ENCODE data around the gene SCEL.

The SCEL gene

DNA sequence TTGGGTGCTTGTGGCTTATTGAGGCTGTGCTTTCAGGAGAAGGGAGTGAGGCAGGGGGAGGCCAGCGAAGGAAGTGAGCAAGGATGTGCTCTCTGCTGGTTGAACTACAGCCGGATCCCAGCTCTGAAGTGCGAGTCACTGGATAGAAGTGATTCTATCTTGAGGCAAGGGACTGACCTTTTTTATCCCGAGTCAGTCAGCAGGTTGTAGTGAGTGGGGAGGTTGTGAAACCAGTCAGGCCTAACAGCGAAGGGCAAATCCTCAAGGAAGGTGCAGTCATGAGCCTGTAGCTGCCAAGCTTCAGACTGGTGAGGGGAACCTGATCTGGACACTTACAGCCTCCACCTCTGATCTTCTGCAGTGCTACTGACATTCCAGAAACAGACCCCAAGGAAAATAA, 18.6 kb downstream of the SCEL start:
- no peak for DNase-seq (ENCODE audit: low read depth in 4 of 4, low spot score in 1 of 4)

DNA sequence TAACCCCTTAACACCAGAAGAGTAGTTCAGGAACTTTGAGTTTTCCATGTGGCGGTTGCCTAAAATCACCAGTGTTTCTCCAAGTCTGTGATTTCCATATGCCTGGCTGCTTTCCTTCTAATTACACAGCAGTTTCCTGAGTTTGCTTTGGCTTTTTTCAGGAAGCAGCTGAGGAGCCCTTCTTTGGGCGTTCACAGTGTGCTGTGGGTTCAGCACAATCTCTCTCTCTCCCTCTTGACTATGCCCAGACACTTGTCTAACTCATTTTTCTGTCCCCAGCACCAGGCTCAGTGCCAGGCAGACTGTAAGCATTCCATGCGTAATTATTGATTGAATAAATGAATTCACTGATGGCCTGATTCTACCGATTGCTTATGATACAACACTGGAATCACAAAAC, 19.7 kb downstream of the SCEL start:
- no peak for DNase-seq (ENCODE audit: low read depth in 4 of 4, low spot score in 1 of 4)

DNA sequence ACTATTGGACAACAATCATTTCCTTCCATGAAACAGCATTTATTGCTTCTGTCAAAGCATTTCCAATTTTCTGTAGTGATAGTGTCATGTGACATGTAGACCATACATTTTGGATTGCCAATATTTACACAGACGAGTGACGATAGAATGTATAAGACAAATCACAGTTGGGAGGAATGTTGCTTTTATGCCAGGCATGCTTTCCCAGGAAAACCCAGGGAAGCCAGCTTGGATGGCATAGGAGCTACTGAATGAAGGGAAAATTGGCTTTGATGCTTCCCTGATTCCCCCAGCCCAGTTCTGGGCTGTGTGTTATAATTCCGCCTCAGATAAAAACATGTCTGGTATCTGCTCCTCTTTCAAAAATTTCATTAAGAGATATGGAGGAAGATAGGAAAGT, 22.5 kb downstream of the SCEL start:
- no peak for DNase-seq (ENCODE audit: low read depth in 4 of 4, low spot score in 1 of 4)

DNA sequence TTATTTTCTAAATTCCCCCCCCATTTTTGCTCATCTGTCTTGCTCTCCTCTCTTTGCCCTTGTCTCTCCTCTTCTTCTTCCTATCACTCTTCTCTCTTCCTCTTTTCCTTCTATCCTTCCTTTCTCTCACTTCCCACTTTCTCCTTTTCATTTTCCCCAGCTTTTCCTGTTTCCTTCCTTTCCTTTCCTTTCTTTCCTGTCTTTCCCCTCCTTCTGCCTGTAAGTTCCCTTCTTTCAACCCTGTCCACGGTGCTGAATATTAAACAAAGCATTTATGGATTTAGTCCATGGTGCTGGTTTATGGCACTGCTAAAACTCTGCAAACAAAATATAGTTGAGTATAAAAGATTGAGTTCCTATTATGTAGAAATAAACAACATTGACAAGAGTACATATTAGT, 27.6 kb downstream of the SCEL start:
- DNase-seq (ENCODE audit: low read depth in 4 of 4, low spot score in 1 of 4), result no peak

DNA sequence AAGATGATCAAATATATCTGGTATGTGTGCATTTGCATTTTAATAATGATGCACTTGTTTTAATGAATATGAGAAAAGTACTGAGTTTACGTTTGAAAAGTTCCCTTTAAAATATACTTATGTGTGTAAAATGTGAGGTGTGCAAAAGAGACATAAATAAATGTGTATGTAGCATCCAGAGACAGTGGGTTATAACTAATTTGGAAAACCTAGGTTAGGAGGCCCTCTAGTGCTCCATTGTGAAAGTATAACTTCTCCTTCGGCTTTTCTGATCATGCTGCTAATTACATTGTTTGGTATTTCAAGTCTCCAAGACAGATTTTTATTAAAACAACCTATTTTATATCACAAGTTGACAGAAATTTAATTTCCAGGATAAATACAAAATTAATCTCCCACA, 30.1 kb downstream of the SCEL start:
- no peak for DNase-seq (ENCODE audit: low read depth in 4 of 4, low spot score in 1 of 4)

DNA sequence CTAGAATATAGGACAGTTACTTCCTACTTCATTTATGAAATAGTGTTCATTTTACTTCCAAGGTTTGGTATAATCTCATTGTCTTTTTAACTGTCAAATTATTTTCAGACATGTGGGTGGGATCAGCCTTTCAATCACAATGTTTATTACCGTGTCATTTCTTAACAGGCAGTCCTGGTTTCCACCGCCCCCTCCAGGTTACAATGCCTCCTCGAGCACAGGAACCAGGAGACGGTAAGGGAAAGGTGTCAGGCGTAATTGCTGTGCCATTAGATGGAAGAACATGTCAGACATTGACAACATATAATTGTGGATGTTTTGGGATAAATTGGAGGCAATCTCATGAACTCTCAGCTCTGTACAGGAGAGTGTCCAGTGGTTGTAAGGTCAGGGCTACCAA, 36.5 kb downstream of the SCEL start:
- DNase-seq (ENCODE audit: low read depth in 4 of 4, low spot score in 1 of 4), result no peak

DNA sequence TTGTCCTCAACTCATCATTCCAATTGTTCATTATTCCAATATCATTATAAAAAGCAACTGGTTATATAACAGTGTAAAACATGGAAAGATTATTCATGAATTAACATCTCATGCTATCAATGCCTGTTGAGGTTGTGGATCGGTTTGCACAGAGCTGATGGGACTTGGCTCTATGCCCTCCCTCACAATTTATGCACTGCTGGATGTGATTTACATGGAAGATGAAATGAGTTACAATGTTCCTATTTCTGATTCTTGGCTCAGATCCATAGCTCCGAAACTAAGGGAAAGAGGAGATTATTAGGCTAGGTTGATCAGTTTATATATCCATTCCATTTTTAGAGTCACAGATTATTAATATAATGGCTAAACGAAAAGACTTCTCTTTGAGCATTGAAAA, 38.6 kb downstream of the SCEL start:
- no peak for DNase-seq (ENCODE audit: low read depth in 4 of 4, low spot score in 1 of 4)

DNA sequence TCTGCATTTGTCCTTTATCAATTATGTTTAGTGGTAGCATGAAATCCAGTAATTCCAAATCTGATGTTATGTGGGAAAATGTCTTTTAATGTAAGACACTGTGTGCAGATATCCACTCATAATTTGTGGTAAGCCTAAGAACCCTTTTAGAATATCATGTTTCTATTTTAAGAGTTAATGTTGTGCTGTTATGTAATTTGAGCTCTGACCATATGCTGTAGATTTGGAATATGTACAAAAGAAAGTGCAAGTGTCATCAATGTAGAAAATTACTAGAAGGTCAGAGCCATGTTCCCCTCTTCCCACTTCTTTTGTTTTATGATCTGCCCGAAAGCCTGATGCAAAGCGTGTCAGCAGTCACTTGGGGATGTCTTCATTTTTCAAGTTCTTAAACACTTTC, 44.5 kb downstream of the SCEL start:
- DNase-seq (ENCODE audit: low read depth in 4 of 4, low spot score in 1 of 4), result no peak

DNA sequence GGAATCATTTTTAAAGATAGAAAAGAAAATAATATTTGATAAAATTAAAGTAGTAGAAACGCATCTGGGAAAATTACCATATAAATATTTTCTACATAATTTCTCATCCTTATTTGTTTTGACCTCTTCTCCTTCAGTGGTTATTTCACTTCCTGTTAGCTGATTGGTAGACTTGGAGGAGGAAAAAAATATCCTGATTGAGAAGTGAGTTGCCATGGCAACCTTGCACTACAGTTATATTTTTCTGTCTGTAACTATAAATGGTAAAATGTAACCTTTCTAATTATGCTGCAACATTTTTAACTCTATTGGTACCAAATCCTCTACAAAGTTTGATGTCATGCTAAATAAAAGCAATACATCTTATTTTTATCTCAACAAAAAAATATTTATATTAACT, 45.2 kb downstream of the SCEL start:
- no peak for DNase-seq (ENCODE audit: low read depth in 4 of 4, low spot score in 1 of 4)

DNA sequence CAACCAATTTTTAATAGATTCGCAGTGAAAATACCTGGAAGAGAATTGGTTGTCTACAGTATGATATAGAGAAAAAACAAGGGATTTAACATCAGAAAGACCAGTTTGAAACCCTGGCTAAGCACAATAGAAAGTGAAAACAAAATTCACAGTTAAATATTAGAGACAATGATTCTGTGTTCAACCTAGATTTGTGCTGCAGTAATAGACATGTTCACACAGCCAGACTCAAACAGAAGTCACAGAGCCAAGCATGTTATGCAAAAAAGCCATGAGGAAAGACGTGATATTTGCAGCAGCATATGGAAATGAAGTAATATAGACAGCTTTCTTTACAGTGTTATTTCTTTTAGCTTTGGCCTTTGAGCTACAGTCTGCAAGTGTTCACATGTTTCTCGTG, 48.1 kb downstream of the SCEL start:
- DNase-seq (ENCODE audit: low read depth in 4 of 4, low spot score in 1 of 4), result no peak

DNA sequence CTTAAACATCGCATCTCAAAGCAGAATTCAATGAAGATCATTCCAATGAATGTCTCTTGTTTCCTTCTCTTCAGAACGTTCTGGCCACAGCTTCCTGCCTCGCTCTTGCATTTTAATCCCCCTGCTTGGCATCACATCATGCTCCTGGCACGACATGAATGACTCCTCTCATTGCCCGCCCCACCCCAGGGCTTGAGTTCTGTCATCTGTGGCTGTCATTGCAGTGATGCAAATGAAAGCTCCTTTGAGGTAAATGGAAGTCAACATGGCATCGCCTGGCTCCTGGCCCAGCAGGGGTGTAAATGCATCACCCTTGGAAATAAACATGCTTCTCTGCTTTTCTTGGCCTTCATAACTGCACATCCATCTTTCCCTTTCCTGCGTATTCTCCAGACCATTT, 48.6 kb downstream of the SCEL start:
- no peak for DNase-seq (ENCODE audit: low read depth in 4 of 4, low spot score in 1 of 4)

DNA sequence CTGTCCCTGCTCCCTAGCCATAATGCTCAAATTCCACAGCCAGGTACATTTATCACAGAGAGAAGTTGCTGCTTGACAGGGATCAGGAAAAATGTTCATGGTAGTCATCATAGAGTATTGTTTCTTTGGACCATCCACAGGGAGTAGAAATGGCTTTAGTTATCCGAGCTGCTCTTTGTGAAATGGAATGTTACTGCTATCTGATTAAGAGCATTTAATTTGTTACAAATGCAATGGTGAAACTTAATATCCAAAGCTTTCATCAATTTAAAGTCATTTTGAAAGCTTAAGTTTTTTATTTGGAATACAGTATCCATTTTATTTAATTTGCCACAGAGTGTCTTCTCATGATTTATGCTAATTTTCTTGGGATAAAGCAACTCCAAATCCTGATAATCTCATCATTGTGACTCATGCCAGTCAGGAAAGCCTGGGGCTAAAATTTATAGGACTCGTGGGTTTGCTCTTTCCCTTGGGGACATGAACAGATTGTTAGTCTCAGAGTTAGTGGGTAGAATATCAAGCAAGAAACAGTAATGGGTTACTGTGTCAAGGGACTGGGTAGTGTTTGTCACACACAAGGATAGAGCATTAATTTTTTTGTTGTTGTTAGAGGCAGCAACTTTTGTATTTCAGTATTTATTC, 59.8 kb downstream of the SCEL start:
- DNase-seq (ENCODE audit: low read depth in 4 of 4, low spot score in 1 of 4), result no peak

DNA sequence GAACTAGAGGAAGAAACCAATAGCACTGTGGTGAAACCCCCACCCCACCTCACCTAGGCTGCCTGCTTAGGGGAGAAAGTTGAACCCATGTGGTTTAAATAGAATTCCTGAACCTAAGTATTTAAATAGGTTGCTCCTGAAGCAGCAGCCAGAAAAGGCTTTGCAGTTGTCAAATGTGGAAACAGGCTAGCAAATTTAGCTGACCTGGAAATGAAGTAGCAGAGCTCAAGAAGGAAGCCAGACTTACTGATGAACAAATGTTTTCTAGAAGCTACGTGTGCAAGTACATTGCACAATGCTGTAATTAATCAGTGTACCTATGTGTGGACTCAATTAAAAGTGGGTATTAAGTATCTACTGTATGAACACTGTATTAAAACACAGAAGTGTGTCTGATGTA, 61.3 kb downstream of the SCEL start:
- no peak for DNase-seq (ENCODE audit: low read depth in 4 of 4, low spot score in 1 of 4)

DNA sequence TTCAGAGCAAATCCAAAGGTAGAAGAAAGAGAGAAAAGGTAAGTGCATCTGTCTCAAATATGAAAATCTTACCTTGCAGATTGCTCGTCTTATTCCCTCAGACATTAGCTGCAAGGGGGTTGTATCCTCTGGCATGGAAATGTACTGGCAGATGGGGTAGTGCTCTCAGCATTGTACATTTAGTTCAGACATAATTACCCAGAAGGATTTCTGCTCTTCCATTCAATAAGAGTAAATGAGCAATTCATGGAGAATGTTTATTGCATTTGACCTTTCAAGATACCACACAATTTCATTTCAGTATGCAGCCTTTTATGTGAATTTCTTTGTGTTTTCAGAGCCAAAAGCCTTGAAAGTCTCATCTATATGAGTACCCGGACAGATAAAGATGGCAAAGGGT, 63.8 kb downstream of the SCEL start:
- no peak for DNase-seq (ENCODE audit: low read depth in 4 of 4, low spot score in 1 of 4)

DNA sequence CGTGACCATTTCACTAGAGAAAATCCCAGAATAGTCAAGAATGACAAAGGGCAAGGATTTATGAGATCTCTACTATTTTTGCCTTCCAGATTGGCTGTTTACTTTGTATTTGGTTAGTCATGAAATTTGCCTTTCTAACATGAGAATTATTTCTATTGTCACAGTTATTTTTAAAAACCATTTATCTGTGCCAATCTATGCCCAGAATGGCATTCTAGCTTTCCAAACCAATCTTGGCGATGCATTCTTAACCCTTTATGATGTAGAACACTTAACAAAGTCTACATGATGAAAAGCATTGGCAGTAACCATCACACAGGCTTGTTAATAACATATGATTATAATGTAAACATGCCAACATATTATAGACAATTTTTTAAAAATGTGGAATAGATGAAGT, 65.2 kb downstream of the SCEL start:
- no peak for DNase-seq (ENCODE audit: low read depth in 4 of 4, low spot score in 1 of 4)

DNA sequence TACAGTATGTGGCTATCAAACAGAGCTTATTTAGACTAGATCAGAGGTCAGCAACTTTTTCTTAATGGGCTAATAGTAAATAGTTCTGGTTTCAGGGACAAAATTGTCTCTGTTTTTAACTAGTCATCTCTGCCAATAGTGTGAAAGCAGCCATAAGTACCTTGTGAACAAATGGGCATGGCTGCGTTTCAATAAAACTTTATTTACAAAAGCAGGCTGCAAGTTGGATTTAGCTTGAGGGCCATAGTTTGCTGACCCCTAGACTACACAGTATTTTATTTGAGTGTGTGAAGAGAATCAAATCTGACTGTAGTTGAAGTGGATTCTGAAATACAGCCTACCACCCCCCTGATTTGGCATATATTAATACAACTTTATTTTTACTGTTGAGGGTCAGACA, 75.6 kb downstream of the SCEL start:
- DNase-seq (ENCODE audit: low read depth in 4 of 4, low spot score in 1 of 4), result no peak

DNA sequence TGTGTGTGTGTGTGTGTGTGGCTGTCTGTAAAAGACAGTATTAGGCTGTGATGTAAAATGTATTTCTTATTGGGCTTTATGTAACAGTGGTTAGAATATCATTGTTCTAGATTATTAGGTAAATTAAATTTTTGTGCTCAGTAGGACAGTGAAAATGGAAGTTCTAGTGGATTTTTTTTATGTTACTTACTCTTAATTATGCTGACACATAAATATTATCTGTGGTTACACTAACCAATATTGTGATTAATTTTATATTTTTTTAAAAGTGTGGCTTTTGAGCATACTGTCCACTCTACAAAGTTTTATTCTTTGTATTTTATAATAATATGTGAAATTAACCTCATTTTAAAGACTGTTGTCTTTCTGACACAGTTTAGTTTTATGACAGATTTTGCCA, 80.5 kb downstream of the SCEL start:
- DNase-seq (ENCODE audit: low read depth in 4 of 4, low spot score in 1 of 4), result no peak

DNA sequence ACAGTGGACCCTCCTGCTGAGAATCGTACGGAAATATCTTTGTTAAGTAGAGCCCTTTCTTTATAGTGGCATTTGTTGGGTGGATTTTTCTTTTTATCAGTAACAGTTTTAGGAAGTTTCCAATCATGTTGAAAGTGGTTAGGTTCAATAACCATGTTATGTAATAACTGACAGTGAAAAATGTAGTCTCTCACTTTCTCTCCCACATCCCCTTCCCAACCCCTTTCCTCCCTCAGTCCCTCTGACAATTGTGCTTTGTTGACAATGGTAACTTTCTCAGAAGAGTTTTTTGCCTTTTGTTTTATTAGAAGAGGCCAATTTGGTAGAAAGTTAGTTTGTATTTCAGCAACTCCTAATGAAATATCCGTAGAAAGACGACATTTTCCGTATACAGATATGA, 84.1 kb downstream of the SCEL start:
- no peak for DNase-seq (ENCODE audit: low read depth in 4 of 4, low spot score in 1 of 4)

DNA sequence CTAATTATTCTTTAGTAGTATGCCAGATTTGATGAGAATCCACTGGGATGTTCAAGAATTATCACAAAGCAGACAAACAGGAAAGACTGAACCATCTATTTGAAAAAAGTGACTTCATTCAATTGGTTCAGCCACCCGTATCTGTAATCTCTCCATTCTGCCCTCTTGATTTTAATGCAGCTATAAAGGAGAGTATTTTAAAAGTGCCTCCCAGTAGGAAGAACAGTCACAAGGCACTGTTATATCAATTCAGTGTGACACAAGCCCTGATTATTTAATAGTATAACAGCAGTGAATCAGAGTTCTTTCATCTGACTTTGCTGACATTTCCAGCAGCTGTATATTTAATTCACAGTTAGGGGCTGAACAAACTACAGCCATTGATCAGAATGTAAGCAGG, 84.6 kb downstream of the SCEL start:
- DNase-seq (ENCODE audit: low read depth in 4 of 4, low spot score in 1 of 4), result no peak

DNA sequence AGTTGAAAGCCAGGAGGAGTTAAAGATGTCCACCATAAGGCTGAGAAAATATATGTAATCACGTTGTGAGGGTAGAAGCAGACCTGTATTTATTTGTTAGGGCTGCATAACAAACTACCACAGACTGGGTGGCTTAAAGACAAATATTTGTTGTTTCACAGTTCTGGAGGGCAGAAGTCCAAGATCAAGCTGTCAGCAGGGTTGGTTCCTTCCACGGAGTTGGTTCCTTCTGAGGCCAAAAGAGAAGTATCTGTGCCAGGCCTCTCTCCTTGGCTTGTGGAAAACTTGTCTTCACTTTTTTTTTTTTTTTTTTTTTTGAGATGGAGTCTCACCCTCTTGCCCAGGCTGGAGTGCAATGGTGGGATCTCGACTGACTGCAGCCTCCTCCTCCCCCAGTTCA, 88.3 kb downstream of the SCEL start:
- no peak for DNase-seq (ENCODE audit: low read depth in 4 of 4, low spot score in 1 of 4)

DNA sequence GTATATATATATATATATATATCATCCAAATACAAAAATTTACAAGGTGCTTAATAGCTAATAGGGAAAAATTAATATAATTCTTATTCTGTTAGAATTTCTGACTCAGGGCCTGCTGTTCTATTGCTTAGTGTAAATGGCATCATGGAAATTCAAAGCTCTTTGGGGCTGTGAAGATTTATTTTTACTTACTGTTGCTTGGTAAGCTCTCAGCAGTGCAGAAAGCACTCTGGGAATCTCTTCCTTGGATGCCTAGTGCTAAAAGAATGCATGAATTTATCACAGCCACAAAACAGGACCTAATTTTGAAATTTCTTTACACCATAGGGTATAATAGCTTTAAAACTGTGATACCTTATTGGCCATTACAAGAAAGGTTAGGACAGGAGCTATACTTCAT, 92.7 kb downstream of the SCEL start:
- DNase-seq (ENCODE audit: low read depth in 4 of 4, low spot score in 1 of 4), result no peak

DNA sequence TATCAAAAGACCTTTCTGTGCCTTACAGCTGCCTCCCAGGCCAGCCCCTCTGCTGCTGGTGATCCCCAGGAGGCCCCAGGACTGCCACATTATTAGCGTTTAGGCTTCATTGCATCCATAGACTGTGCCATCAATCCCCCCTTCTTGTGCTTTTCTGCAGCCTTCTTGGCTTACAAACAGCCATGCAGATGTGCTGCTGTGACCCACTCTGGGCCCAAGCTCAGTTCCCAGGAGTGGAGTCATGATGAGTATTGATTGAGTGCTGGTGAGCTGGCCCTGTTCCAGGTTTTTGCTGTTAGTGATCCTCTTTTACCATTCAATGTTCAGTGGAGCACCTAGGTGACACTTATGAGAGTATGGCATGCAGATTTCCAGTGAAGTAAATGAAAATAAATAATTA, 102.1 kb downstream of the SCEL start:
- DNase-seq (ENCODE audit: low read depth in 4 of 4, low spot score in 1 of 4), result no peak

DNA sequence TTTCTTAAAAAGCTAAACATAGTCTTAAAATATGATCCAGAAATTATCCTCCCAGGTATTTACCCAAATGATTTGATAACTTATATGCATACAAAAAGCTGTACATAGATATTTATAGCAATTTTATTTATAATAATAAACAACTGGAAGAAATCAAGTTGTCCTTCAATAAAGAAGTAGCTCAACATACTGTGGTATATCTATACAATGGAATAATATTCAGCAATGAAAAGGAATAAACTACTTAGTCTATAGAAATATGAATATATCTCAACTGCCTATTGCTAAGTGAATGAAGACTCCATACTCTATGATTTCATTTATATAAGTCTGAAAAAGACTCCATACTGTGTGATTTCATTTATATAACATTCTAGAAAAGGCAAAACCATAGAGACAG, 114.9 kb downstream of the SCEL start:
- DNase-seq (ENCODE audit: low read depth in 4 of 4, low spot score in 1 of 4), result no peak

DNA sequence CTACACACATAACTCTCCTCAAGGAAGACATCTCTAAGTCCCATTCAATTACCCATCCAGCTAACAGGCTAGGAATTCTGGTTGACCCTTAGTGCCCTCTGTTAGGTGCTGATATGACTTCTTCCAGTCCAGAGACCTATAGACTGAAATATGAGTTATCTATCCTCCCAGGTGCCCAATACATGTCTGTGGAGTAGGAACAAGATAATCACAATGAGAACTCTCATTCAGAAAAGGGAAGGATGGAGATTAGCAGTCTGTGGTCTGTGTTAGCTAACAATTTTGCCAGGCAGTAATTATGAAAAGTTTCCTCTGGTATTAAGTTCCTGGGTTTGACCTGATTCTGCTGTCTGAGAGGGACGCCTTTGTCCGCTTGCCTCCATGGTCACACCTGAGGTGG, 117.8 kb downstream of the SCEL start:
- no peak for DNase-seq (ENCODE audit: low read depth in 4 of 4, low spot score in 1 of 4)

All from stimulated activated CD4-positive, alpha-beta T cell treated with anti-CD3 and anti-CD28 coated beads, Interleukin-1b, Interleukin-23, amount 100 ng/mL, for 24 hours (primary cell).